Neuronal stem cell (in vitro differentiated cells): ENCODE data around the gene HOXB7.

ENCODE experiments used
- DNase-seq: peaks from one replicate; pipeline ENCODE4 v3.0.0-alpha.2; 2013; ENCODE audit warnings: low spot score
- H2AFZ ChIP-seq: one replicate; pipeline ENCODE4 v1.6.1; 2013; ENCODE audit warnings: mild to moderate bottlenecking, low read length, inconsistent platforms
- H2AK5ac ChIP-seq: 2 replicates; pipeline ENCODE4 v1.6.1; 2013; ENCODE audit warnings: low read depth, mild to moderate bottlenecking, inconsistent platforms, low read length, moderate library complexity, mixed read lengths
- H2BK120ac ChIP-seq: 2 replicates; pipeline ENCODE4 v1.6.1; 2013; ENCODE audit warnings: low read depth, mild to moderate bottlenecking, inconsistent platforms, low read length, moderate library complexity, mixed read lengths
- H2BK12ac ChIP-seq: one replicate; pipeline ENCODE4 v1.6.1; 2013; ENCODE audit warnings: low read length, inconsistent platforms
- H2BK15ac ChIP-seq: 2 replicates; pipeline ENCODE4 v1.6.1; 2013; ENCODE audit warnings: mild to moderate bottlenecking, low read length, inconsistent platforms, mixed read lengths
- H2BK5ac ChIP-seq: one replicate; pipeline ENCODE4 v1.6.1; 2013; ENCODE audit warnings: inconsistent platforms, mild to moderate bottlenecking, low read length, moderate library complexity
- H3K14ac ChIP-seq: one replicate; pipeline ENCODE4 v1.6.1; 2013; ENCODE audit warnings: low read length, inconsistent platforms
- H3K18ac ChIP-seq: 2 replicates; pipeline ENCODE4 v1.6.1; 2013; ENCODE audit warnings: low read length, inconsistent platforms
- H3K23ac ChIP-seq: 2 replicates; pipeline ENCODE4 v1.6.1; 2013; ENCODE audit warnings: low read depth, mild to moderate bottlenecking, mixed read lengths, low read length, inconsistent platforms; ENCODE audit not compliant: poor library complexity
- H3K27ac ChIP-seq: replicated peaks from 3 replicates; pipeline ENCODE4 v1.5.1; 2013; ENCODE audit warnings: low read length, inconsistent platforms
- H3K27me3 ChIP-seq, 3 experiments: 2 replicates each; pipeline ENCODE4 v1.6.1; 2013; ENCODE audit warnings: low read length in 3 of 3, mild to moderate bottlenecking in 2 of 3, inconsistent platforms in 1 of 3, low read depth in 1 of 3, mixed read lengths in 1 of 3, moderate library complexity in 1 of 3; ENCODE audit not compliant: control insufficient read depth in 3 of 3, insufficient read depth in 3 of 3
- H3K36me3 ChIP-seq, 2 donors: replicated peaks in 1 of 2; 2 replicates each; pipeline ENCODE4 v1.6.1; 2013; ENCODE audit warnings: low read length in 2 of 2; ENCODE audit not compliant: control insufficient read depth in 2 of 2, insufficient read depth in 2 of 2
- H3K4ac ChIP-seq: 2 replicates; pipeline ENCODE4 v1.6.1; 2013; ENCODE audit warnings: inconsistent platforms, mild to moderate bottlenecking, low read length, moderate library complexity
- H3K4me1 ChIP-seq, 2 donors: 1 replicate in 1 of 2; 2 replicates in 1 of 2; pipeline ENCODE4 v1.6.1; 2013; ENCODE audit warnings: low read length in 2 of 2, low read depth in 1 of 2; ENCODE audit not compliant: control insufficient read depth in 2 of 2, insufficient read depth in 1 of 2
- H3K4me2 ChIP-seq: one replicate; pipeline ENCODE4 v1.6.1; 2013; ENCODE audit warnings: mild to moderate bottlenecking, low read length, inconsistent platforms; ENCODE audit not compliant: insufficient read depth, poor library complexity, severe bottlenecking
- H3K4me3 ChIP-seq, 2 donors: 2 replicates each; pipeline ENCODE4 v1.5.1; 2013; ENCODE audit warnings: low read length in 2 of 2, mild to moderate bottlenecking in 2 of 2, inconsistent platforms in 1 of 2, moderate library complexity in 1 of 2
- H3K79me1 ChIP-seq: one replicate; pipeline ENCODE4 v1.6.1; 2013; ENCODE audit warnings: low read depth, mild to moderate bottlenecking, inconsistent platforms, low read length, moderate library complexity
- H3K9ac ChIP-seq: one replicate; pipeline ENCODE4 v1.6.1; 2013; ENCODE audit warnings: mild to moderate bottlenecking, low read depth, low read length, inconsistent platforms; ENCODE audit not compliant: poor library complexity
- H3K9me3 ChIP-seq, 2 donors: replicated peaks in 1 of 2; 2 replicates each; pipeline versions ENCODE3 to v1.6.1; 2013; ENCODE audit warnings: low read length in 2 of 2, mild to moderate bottlenecking in 2 of 2, inconsistent platforms in 1 of 2, low read depth in 1 of 2, mixed read lengths in 1 of 2, moderate library complexity in 1 of 2; ENCODE audit not compliant: control insufficient read depth in 2 of 2, insufficient read depth in 1 of 2
- H4K8ac ChIP-seq: one replicate; pipeline ENCODE4 v1.6.1; 2013; ENCODE audit warnings: low read depth, mild to moderate bottlenecking, inconsistent platforms, low read length, moderate library complexity
- H4K91ac ChIP-seq: one replicate; pipeline ENCODE4 v1.6.1; 2013; ENCODE audit warnings: low read length, low read depth, mild to moderate bottlenecking, inconsistent platforms; ENCODE audit not compliant: poor library complexity
- WGBS, 2 donors: extraction: QIAGEN DNeasy Blood & Tissue Kit; methylation state at CpG; one replicate each; pipeline ENCODE4 v1.1.7; 2013; ENCODE audit warnings: missing lambda C conversion rate in 2 of 2, mixed read lengths in 1 of 2; ENCODE audit not compliant: insufficient read length in 2 of 2, insufficient replicate concordance in 1 of 2; ENCODE audit errors: extremely low coverage in 2 of 2; 5-methylcytosine and 5-hydroxymethylcytosine counted together

The HOXB7 gene

GRCh38 chr17:48617471-48618255, 6.8 kb upstream of the HOXB7 start:
- no peak overlapping the region for H2BK12ac ChIP-seq
- peak overlapping the region; percentile 26 for H4K8ac ChIP-seq
- peak overlapping the region; percentile 62 for H3K23ac ChIP-seq
- H3K4me3 ChIP-seq: no peak overlapping the region
- H3K4ac ChIP-seq: no peak overlapping the region
- no peak overlapping the region for H3K14ac ChIP-seq
- H3K27me3 ChIP-seq: peaks cover 74 to 99% (median 99%) of the 10 kb centered on the region in 3 experiments
- no peak overlapping the region for H2AK5ac ChIP-seq
- H3K79me1 ChIP-seq: no peaks in the 10 kb centered on the region
- H4K91ac ChIP-seq: no peak overlapping the region
- H3K4me2 ChIP-seq: no peak overlapping the region
- no peak overlapping the region for H2BK15ac ChIP-seq
- H3K4me1 ChIP-seq: peaks cover 0 to 3% of the 10 kb centered on the region in 2 donors
- no peak overlapping the region for H3K18ac ChIP-seq
- no peak overlapping the region for H2BK120ac ChIP-seq
- H3K27ac ChIP-seq: no peak overlapping the region
- no CpG with 5 or more reads among the region's 43 CpGs for WGBS, 2 donors
- peaks cover 0 to 10% of the 10 kb centered on the region in 2 donors for H3K9me3 ChIP-seq
- H2AFZ ChIP-seq: no peak overlapping the region
- no peak overlapping the region for H2BK5ac ChIP-seq
- DNase-seq: no peak
- H3K9ac ChIP-seq: no peak overlapping the region
- no peaks in the 10 kb centered on the region for H3K36me3 ChIP-seq

- Histone ChIP-seq H3K79me1 (no peaks in the 10 kb centered on the region), H3K9ac (no peak overlapping the region), H3K4me1 (peaks cover 0 to 3% of the 10 kb centered on the region in 2 donors), H3K4me3 (no peak overlapping the region), H3K36me3 (no peaks in the 10 kb centered on the region), H2BK5ac (no peak overlapping the region), H3K23ac (no peak overlapping the region), H4K8ac (no peak overlapping the region), H2BK15ac (no peak overlapping the region), H3K18ac (no peak overlapping the region), H3K9me3 (peaks cover 0 to 7% of the 10 kb centered on the region in 2 donors), H2AK5ac (no peak overlapping the region), H4K91ac (no peak overlapping the region), H3K4ac (no peak overlapping the region), H3K4me2 (no peak overlapping the region), H2BK12ac (no peak overlapping the region), H3K27me3 (peaks cover 74 to 99% (median 99%) of the 10 kb centered on the region in 3 experiments), H3K27ac (no peak overlapping the region), H3K14ac (no peak overlapping the region), H2AFZ (no peak overlapping the region), H2BK120ac (no peak overlapping the region)
- no peak for DNase-seq
- no CpG with 5 or more reads among the region's 15 CpGs for WGBS, 2 donors
Measured at GRCh38 chr17:48616717-48617470, 6.1 kb upstream of the HOXB7 start.

GRCh38 chr17:48615963-48616716, 5.3 kb upstream of the HOXB7 start:
- Histone ChIP-seq H3K4me2 (no peak overlapping the region), H3K27me3 (peaks cover 73 to 99% (median 99%) of the 10 kb centered on the region in 3 experiments)
- WGBS, 2 donors: no CpG with 5 or more reads among the region's 17 CpGs

More at GRCh38 chr17:48615963-48616716, 5.3 kb upstream of the HOXB7 start:
- no peak overlapping the region for H2AFZ ChIP-seq
- DNase-seq: no peak
- H2AK5ac ChIP-seq: no peak overlapping the region
- no peak overlapping the region for H3K4ac ChIP-seq
- no peak overlapping the region for H3K14ac ChIP-seq
- no peak overlapping the region for H3K9ac ChIP-seq
- H3K79me1 ChIP-seq: no peaks in the 10 kb centered on the region
- no peak overlapping the region for H3K23ac ChIP-seq
- no peak overlapping the region for H3K18ac ChIP-seq
- H3K4me1 ChIP-seq: peaks cover 0 to 3% of the 10 kb centered on the region in 2 donors
- H3K4me3 ChIP-seq: no peak overlapping the region
- no peak overlapping the region for H4K91ac ChIP-seq
- H3K9me3 ChIP-seq: peaks cover 0 to 5% of the 10 kb centered on the region in 2 donors
- no peak overlapping the region for H2BK120ac ChIP-seq
- H4K8ac ChIP-seq: no peak overlapping the region
- no peak overlapping the region for H2BK12ac ChIP-seq
- no peak overlapping the region for H2BK5ac ChIP-seq
- H3K36me3 ChIP-seq: no peaks in the 10 kb centered on the region
- H2BK15ac ChIP-seq: no peak overlapping the region
- H3K27ac ChIP-seq: no peak overlapping the region
